Measurements from ENCODE around the gene WFDC6.

GRCh38 chr20:45555198-45555597, 15.9 kb upstream of the WFDC6 start:
- TF ChIP-seq CTCF (IDR thresholded peaks at IDR 0.05) (no peak), MYC (IDR thresholded peaks at IDR 0.05; ENCODE audit: borderline replicate concordance, low read length) (no peak), CEBPB (IDR thresholded peaks at IDR 0.05) (no peak), POLR2A (IDR thresholded peaks at IDR 0.05; ENCODE audit: low read length) (no peak), HEYL (CRISPR knock-in tag; IDR thresholded peaks at IDR 0.05) (no peak), RARB (CRISPR knock-in tag; IDR thresholded peaks at IDR 0.05) (no peak), JUN (IDR thresholded peaks at IDR 0.05) (no peak)

Measured in A549 (cell line).